GM12872 (cell line): ENCODE measurements around the gene NMT2.

Experiments
- CTCF ChIP-seq: IDR thresholded peaks from 3 replicates; pipeline ENCODE4 v1.5.1; 2011; ENCODE audit warnings: low read depth, mild to moderate bottlenecking, low read length, moderate library complexity; ENCODE audit not compliant: insufficient read depth

The NMT2 gene

GRCh38 chr10:15146366-15146765, 22.1 kb downstream of the NMT2 start:
- TF ChIP-seq CTCF: no peak

- no peak for TF ChIP-seq CTCF
These were observed 23.7 kb downstream of the NMT2 start for GRCh38 chr10:15144788-15145187.

GRCh38 chr10:15141136-15142054, 27.1 kb downstream of the NMT2 start:
- TF ChIP-seq CTCF: no peak

- no peak for TF ChIP-seq CTCF
These were observed 27.8 kb downstream of the NMT2 start for GRCh38 chr10:15140698-15141097.

- no peak for TF ChIP-seq CTCF
These were observed 30.9 kb downstream of the NMT2 start for GRCh38 chr10:15137636-15138035.

GRCh38 chr10:15137036-15137359, 31.5 kb downstream of the NMT2 start:
- TF ChIP-seq CTCF: no peak

DNA sequence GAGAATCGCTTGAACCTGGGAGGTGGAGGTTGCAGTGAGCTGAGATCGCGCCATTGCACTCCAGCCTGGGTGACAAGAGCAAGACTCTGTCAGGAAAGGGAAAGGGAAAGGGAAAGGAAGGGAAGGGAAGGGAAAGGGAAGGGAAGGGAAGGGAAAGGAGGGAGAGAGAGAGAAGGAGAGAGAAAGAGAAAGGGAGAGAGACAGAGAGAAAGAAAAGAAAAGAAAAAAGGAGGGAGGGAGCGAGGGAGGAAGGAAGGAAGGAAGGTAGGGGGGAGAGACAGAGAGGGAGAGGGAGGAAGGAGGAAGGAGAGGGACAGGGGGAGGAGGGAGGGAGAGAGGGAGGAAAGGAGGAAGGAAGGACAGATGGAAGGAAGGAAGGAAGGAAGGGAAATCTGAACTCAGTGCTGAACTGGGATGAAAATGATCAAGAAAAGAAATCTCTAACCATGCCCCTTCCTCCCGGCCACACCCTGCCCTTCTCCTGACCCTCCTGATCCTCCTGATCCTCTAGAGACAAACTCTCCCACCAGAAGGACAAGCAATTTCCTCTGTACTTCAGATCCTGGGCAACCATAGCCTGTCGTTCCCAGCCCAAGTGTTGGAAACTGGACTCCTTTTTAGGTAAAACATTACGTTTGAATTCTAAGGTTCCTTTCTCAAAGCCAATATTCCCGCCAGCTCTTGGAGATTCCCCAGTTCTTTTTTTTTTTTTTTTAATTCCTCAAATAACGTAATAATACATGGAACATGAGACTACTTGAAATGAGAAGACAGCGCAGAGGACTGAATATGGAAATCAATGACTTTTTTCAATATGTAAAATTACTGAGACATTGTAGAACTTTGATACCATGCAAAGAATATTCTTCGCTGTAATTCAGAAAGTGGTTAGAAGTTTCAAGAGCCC, 32.1 kb downstream of the NMT2 start:
- TF ChIP-seq CTCF: no peak
